GM23338 (cell line): ENCODE measurements around the gene CFAP97D2. TPM values are rescaled to one million over a fixed set of nuclear protein-coding genes. Genes with fewer than 3 reads are reported as not detected.

Experiments
- ATAC-seq: fragments of 200-7000 bp; cut with Tn5 transposase; 3 replicates; pipeline ENCODE4 v1.9.1; 2020
- DNase-seq: peaks from one replicate; pipeline ENCODE4 v3.0.0-alpha.2; 2015; ENCODE audit warnings: low spot score
- H2AFZ ChIP-seq: fragments of 200-600 bp; sonication (generic); 2 replicates; pipeline ENCODE4 v1.8.0; 2016; ENCODE audit warnings: antibody characterized with exemption, mild to moderate bottlenecking, moderate library complexity
- H3F3A ChIP-seq: fragments of 200-600 bp; sonication (generic); replicated peaks from 2 replicates; pipeline ENCODE4 v1.8.0; 2017; ENCODE audit warnings: antibody characterized with exemption, mixed run types, low read depth
- H3K27ac ChIP-seq: fragments of 200-600 bp; sonication (generic); 2 replicates; pipeline ENCODE4 v1.6.1; 2016; ENCODE audit warnings: low read depth
- H3K27me3 ChIP-seq: fragments of 200-600 bp; sonication (generic); 2 replicates; pipeline ENCODE4 v1.8.0; 2016; ENCODE audit warnings: mild to moderate bottlenecking, mixed run types, moderate library complexity; ENCODE audit not compliant: insufficient read depth
- H3K36me3 ChIP-seq: fragments of 200-600 bp; sonication (generic); 2 replicates; pipeline ENCODE4 v1.8.0; 2016; ENCODE audit warnings: mild to moderate bottlenecking; ENCODE audit not compliant: insufficient read depth
- H3K4me1 ChIP-seq: fragments of 200-600 bp; sonication (generic); 2 replicates; pipeline ENCODE4 v1.8.0; 2016; ENCODE audit warnings: mild to moderate bottlenecking, moderate library complexity; ENCODE audit not compliant: insufficient read depth
- H3K4me2 ChIP-seq: fragments of 200-600 bp; sonication (generic); 2 replicates; pipeline ENCODE4 v1.7.1; 2017; ENCODE audit warnings: mixed run types
- H3K4me3 ChIP-seq: fragments of 200-600 bp; sonication (generic); 2 replicates; pipeline ENCODE4 v1.6.1; 2016; ENCODE audit warnings: mixed run types
- H3K79me2 ChIP-seq: fragments of 200-600 bp; sonication (generic); replicated peaks from 2 replicates; pipeline ENCODE4 v1.8.0; 2017; ENCODE audit warnings: mild to moderate bottlenecking; ENCODE audit not compliant: insufficient read depth
- H3K9me2 ChIP-seq: fragments of 200-600 bp; sonication (generic); 2 replicates; pipeline ENCODE4 v1.8.0; 2017; ENCODE audit not compliant: insufficient read depth
- H4K20me1 ChIP-seq: fragments of 200-600 bp; sonication (generic); replicated peaks from 2 replicates; pipeline ENCODE4 v1.8.0; 2017; ENCODE audit warnings: mild to moderate bottlenecking; ENCODE audit not compliant: insufficient read depth
- H3K27ac Mint-ChIP-seq: 2 replicates; pipeline ENCODE4 v1.8.0; 2020; ENCODE audit warnings: inconsistent platforms, mild to moderate bottlenecking, moderate library complexity, mixed read lengths
- H3K27me3 Mint-ChIP-seq: 3 replicates; pipeline ENCODE4 v1.8.0; 2022; ENCODE audit warnings: low read depth, mild to moderate bottlenecking, moderate library complexity, mixed read lengths, inconsistent platforms; ENCODE audit not compliant: insufficient read depth, poor library complexity
- H3K36me3 Mint-ChIP-seq: 3 replicates; pipeline ENCODE4 v1.8.0; 2021; ENCODE audit warnings: low read depth, mild to moderate bottlenecking, inconsistent platforms, moderate library complexity, mixed read lengths
- H3K4me1 Mint-ChIP-seq: 3 replicates; pipeline ENCODE4 v1.8.0; 2020; ENCODE audit warnings: mild to moderate bottlenecking, inconsistent platforms, mixed read lengths
- H3K4me3 Mint-ChIP-seq: 3 replicates; pipeline ENCODE4 v1.8.0; 2021; ENCODE audit warnings: moderate library complexity, mild to moderate bottlenecking, inconsistent platforms, mixed read lengths
- H3K9me3 Mint-ChIP-seq: 3 replicates; pipeline ENCODE4 v1.8.0; 2020; ENCODE audit warnings: moderate library complexity, mild to moderate bottlenecking, inconsistent platforms, mixed read lengths
- CREB1 ChIP-seq: fragments of 250-450 bp; sonication (Bioruptor Pico); IDR thresholded peaks from 2 replicates; pipeline ENCODE4 v1.5.0; 2020; ENCODE audit warnings: low read depth, mild to moderate bottlenecking, moderate library complexity
- CTCF ChIP-seq, 2 experiments: fragments of 200-600 bp in 1 of 2; sonication (generic) in 1 of 2; conservative IDR thresholded peaks; 2 replicates each; pipeline versions ENCODE4 v1.5.1 to v1.6.1; 2016 to 2017; ENCODE audit warnings: antibody characterized with exemption in 2 of 2, low read depth in 2 of 2, mild to moderate bottlenecking in 2 of 2, moderate library complexity in 1 of 2
- EZH2 ChIP-seq: fragments of 200-600 bp; sonication (generic); IDR thresholded peaks from one replicate; pipeline ENCODE4 v1.8.0; 2017; ENCODE audit warnings: antibody characterized with exemption, mild to moderate bottlenecking, low read depth; ENCODE audit not compliant: unreplicated experiment
- EZH2phosphoT487 ChIP-seq: fragments of 200-600 bp; sonication (generic); IDR thresholded peaks from one replicate; pipeline ENCODE4 v1.8.1; 2018; ENCODE audit warnings: antibody characterized with exemption; ENCODE audit not compliant: unreplicated experiment
- JUNB ChIP-seq: IDR thresholded peaks from one replicate; pipeline ENCODE4 v1.6.1; 2016; ENCODE audit warnings: antibody characterized with exemption; ENCODE audit not compliant: unreplicated experiment
- NANOG ChIP-seq: IDR thresholded peaks from 2 replicates; pipeline ENCODE4 v1.6.1; 2016; ENCODE audit warnings: antibody characterized with exemption, borderline replicate concordance
- POLR2AphosphoS5 ChIP-seq: IDR thresholded peaks from 2 replicates; pipeline ENCODE4 v1.6.1; 2016; ENCODE audit warnings: antibody characterized with exemption, low read depth
- ZNF462 ChIP-seq: fragments of 250-450 bp; sonication (Bioruptor Pico); IDR thresholded peaks from 2 replicates; pipeline ENCODE4 v1.5.0; 2020; ENCODE audit warnings: mild to moderate bottlenecking, moderate library complexity
- polyA plus RNA-seq: library from polyadenylated mRNA; unstranded; fragments of >200 nt; fragmentation: Nextera tagmentation; extraction: Ambion mirVana; gene quantifications from 2 replicates; pipeline ENCODE4 v1.2.1, GENCODE V29; 2016
- total RNA-seq: library from RNA; depleted of rRNA; stranded (reverse); fragments of >200 nt; shearing (Covaris generic); gene quantifications from 2 replicates; pipeline ENCODE4 v1.2.3, GENCODE V29; 2014

Gene CFAP97D2
- total and polyA plus RNA-seq, 2 experiments from 2014 or later = not detected

GRCh38 chr13:114235697-114236096 lies 56.6 kb downstream of the CFAP97D2 start (continued):
- no peak for TF ChIP-seq ZNF462 (CRISPR knock-in tag)

GRCh38 chr13:114236227-114236626 lies 57.2 kb downstream of the CFAP97D2 start:
- no peaks in the 10 kb centered on the region; the same call in 1 of the 2 replicates for H3F3A ChIP-seq
- H3K36me3 ChIP-seq = peaks cover 39% of the 10 kb centered on the region
- Mint-ChIP-seq H3K36me3 (peaks cover 54% of the 10 kb centered on the region), H3K27ac (0 out of 2 replicates have a peak overlapping the region, but pooled peaks have one; percentile 43), H3K9me3 (peaks cover 4% of the 10 kb centered on the region; the same call in 2 of the 3 replicates), H3K27me3 (peaks cover 3% of the 10 kb centered on the region), H3K4me3 (peak overlapping the region; percentile 93), H3K4me1 (peaks cover 34% of the 10 kb centered on the region)
- DNase-seq = no peak
- H3K79me2 ChIP-seq = peaks cover 36% of the 10 kb centered on the region
- H2AFZ ChIP-seq = no peak overlapping the region
- H3K9me2 ChIP-seq = no peaks in the 10 kb centered on the region
- peaks cover 14% of the 10 kb centered on the region for H4K20me1 ChIP-seq
- peaks cover 21% of the 10 kb centered on the region for H3K4me1 ChIP-seq
- H3K4me2 ChIP-seq = peak overlapping the region; percentile 79
- H3K27ac ChIP-seq = no peak overlapping the region
- peak overlapping the region; percentile 60 for H3K4me3 ChIP-seq
- ATAC-seq = no peak
- H3K27me3 ChIP-seq = no peaks in the 10 kb centered on the region
- TF ChIP-seq POLR2AphosphoS5 (no peak), CREB1 (CRISPR knock-in tag) (no peak), NANOG (no peak), EZH2phosphoT487 (no peak), ZNF462 (CRISPR knock-in tag) (no peak), JUNB (no peak), CTCF (conservative IDR thresholded peaks at IDR 0.05; ENCODE audit: low read depth in 2 of 2) (no peak), EZH2 (no peak)
